ENCODE data around the gene PDXDC1.
A peak's percentile ranks its signal among the peaks of the same experiment; 100 is the strongest.
"Not testable (repeated sequence)": the region's sequence is repeated elsewhere in the genome, so short reads cannot be mapped to it uniquely, and the experiment has no call there.

Gene PDXDC1, protein sequence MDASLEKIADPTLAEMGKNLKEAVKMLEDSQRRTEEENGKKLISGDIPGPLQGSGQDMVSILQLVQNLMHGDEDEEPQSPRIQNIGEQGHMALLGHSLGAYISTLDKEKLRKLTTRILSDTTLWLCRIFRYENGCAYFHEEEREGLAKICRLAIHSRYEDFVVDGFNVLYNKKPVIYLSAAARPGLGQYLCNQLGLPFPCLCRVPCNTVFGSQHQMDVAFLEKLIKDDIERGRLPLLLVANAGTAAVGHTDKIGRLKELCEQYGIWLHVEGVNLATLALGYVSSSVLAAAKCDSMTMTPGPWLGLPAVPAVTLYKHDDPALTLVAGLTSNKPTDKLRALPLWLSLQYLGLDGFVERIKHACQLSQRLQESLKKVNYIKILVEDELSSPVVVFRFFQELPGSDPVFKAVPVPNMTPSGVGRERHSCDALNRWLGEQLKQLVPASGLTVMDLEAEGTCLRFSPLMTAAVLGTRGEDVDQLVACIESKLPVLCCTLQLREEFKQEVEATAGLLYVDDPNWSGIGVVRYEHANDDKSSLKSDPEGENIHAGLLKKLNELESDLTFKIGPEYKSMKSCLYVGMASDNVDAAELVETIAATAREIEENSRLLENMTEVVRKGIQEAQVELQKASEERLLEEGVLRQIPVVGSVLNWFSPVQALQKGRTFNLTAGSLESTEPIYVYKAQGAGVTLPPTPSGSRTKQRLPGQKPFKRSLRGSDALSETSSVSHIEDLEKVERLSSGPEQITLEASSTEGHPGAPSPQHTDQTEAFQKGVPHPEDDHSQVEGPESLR

DNA sequence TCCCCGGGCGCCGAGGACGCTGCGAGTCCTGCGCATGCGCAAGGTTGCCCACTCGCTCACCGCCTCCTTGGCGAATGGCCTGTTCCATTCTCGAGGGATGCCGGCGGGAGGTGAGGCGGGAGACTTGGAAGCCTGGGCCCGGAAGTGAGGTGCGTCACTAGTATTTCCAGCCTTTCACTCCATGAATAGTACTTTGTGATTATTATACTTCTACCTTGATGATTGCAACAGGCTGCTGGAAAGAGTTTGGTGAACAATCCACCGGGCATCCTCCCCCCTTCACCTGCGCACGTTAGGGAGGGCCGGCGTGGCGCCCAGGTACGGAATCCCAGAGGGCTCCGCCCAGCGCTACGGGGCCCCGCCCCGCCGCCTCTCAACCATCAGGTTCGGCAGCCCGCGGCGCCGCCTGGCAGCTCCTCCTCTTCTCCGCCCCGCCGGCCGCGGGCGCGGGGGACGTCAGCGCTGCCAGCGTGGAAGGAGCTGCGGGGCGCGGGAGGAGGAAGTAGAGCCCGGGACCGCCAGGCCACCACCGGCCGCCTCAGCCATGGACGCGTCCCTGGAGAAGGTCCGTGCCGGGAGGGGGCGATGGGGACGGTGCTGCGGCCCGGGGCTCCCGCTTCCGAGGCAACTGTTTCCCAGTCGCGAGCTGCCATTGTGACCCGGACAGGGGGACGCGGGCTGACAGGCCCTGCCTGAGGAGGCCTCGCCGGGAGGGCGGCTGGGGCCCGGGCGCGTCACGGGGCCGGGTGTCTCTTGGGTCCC, at the start of gene PDXDC1:
PDXDC1 (plus strand) TSS at position 371 of the 762 bp plus-strand sequence; CDS start at position 545, 174 bp downstream.
- Histone ChIP-seq H3K4me3 (ENCODE audit: low read length in 2 of 2) (peak within 1 kb of the TSS; percentile 77 to 99), H3K4me1 (ENCODE audit: control insufficient read depth in 2 of 2, insufficient read depth in 2 of 2, low read length in 2 of 2) (peaks cover 21 to 26% of the 10 kb centered on the region in 2 donors), H3K9ac (ENCODE audit: low read depth in 1 of 2, low read length in 2 of 2) (peak within 1 kb of the TSS; percentile 88 to 96), H3K27ac (ENCODE audit: low read depth in 2 of 2, low read length in 2 of 2) (peak within 1 kb of the TSS; percentile 97 to 98)
- not testable (repeated sequence) for H3K27me3 ChIP-seq (ENCODE audit: control insufficient read depth in 2 of 2, insufficient read depth in 2 of 2, low read length in 2 of 2); H3K9me3 ChIP-seq (ENCODE audit: control insufficient read depth in 2 of 2, low read length in 2 of 2); H3K36me3 ChIP-seq (ENCODE audit: control insufficient read depth in 2 of 2, insufficient read depth in 2 of 2, low read length in 2 of 2)

DNA sequence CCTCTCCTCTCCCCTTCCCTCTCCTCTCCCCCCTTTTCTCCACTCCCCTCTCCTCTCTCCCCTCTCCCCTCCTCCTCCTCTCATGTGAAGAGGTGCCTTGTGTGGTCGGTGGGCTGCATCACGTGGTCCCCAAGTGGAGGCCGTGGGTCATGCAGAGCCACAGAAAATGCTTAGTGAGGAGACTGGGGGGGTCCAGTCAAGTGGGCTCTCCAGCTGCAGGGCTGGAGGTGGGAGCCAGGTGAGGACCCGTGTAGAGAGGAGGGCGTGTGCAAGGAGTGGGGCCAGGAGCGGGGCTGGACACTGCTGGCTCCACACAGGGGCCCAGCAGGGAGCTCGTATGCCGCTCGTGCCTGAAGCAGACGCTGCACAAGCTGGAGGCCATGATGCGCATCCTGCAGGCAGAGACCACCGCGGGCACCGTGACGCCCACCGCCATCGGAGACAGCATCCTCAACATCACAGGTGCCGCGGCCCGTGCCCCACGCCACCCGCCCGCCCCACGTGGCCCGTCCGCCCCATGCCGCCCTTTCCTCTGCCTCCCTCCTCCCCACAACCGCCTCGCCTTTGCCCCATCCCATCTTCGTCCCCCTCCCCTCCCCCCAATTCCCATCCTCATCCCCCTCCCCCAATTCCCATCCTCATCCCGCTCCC, 46.6 kb upstream of the PDXDC1 start:
- H3K4me3 ChIP-seq (ENCODE audit: low read length in 2 of 2); H3K27ac ChIP-seq (ENCODE audit: low read depth in 2 of 2, low read length in 2 of 2); H3K9me3 ChIP-seq (ENCODE audit: control insufficient read depth in 2 of 2, low read length in 2 of 2); H3K27me3 ChIP-seq (ENCODE audit: control insufficient read depth in 2 of 2, insufficient read depth in 2 of 2, low read length in 2 of 2); H3K36me3 ChIP-seq (ENCODE audit: control insufficient read depth in 2 of 2, insufficient read depth in 2 of 2, low read length in 2 of 2); H3K9ac ChIP-seq (ENCODE audit: low read depth in 1 of 2, low read length in 2 of 2); H3K4me1 ChIP-seq (ENCODE audit: control insufficient read depth in 2 of 2, insufficient read depth in 2 of 2, low read length in 2 of 2): not testable (repeated sequence)

DNA sequence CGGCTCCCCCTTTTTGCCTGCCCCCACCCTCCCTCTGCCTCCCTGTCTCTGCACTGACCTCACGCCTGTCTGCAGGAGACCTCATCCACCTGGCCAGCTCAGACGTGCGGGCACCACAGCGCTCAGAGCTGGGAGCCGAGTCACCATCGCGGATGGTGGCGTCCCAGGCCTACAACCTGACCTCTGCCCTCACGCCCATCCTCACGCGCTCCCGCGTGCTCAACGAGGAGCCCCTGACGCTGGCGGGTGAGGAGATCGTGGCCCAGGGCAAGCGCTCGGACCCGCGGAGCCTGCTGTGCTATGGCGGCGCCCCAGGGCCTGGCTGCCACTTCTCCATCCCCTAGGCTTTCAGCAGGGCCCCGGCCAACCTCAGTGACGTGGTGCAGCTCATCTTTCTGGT, 45.6 kb upstream of the PDXDC1 start:
- H3K9me3 ChIP-seq (ENCODE audit: control insufficient read depth in 2 of 2, low read length in 2 of 2); H3K9ac ChIP-seq (ENCODE audit: low read depth in 1 of 2, low read length in 2 of 2); H3K4me3 ChIP-seq (ENCODE audit: low read length in 2 of 2); H3K27ac ChIP-seq (ENCODE audit: low read depth in 2 of 2, low read length in 2 of 2); H3K36me3 ChIP-seq (ENCODE audit: control insufficient read depth in 2 of 2, insufficient read depth in 2 of 2, low read length in 2 of 2); H3K4me1 ChIP-seq (ENCODE audit: control insufficient read depth in 2 of 2, insufficient read depth in 2 of 2, low read length in 2 of 2); H3K27me3 ChIP-seq (ENCODE audit: control insufficient read depth in 2 of 2, insufficient read depth in 2 of 2, low read length in 2 of 2): not testable (repeated sequence)

DNA sequence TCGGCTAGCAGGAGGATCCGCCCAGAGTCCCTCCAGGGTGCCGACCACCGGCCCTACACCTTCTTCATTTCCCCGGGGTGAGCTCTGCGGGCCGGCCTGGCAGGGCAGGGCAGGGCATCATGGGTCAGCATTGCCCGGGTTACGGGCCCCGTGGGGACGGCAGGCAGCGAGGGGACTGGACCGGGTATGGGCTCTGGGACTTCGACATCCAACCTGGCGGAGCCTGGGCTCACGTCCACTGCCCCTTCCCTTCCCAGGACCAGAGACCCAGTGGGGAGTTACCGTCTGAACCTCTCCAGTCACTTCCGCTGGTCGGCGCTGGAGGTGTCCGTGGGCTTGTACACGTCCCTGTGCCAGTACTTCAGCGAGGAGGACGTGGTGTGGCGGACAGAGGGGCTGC, 44.6 kb upstream of the PDXDC1 start:
- H3K27me3 ChIP-seq (ENCODE audit: control insufficient read depth in 2 of 2, insufficient read depth in 2 of 2, low read length in 2 of 2); H3K9ac ChIP-seq (ENCODE audit: low read depth in 1 of 2, low read length in 2 of 2); H3K9me3 ChIP-seq (ENCODE audit: control insufficient read depth in 2 of 2, low read length in 2 of 2); H3K27ac ChIP-seq (ENCODE audit: low read depth in 2 of 2, low read length in 2 of 2); H3K4me3 ChIP-seq (ENCODE audit: low read length in 2 of 2); H3K4me1 ChIP-seq (ENCODE audit: control insufficient read depth in 2 of 2, insufficient read depth in 2 of 2, low read length in 2 of 2); H3K36me3 ChIP-seq (ENCODE audit: control insufficient read depth in 2 of 2, insufficient read depth in 2 of 2, low read length in 2 of 2): not testable (repeated sequence)

DNA sequence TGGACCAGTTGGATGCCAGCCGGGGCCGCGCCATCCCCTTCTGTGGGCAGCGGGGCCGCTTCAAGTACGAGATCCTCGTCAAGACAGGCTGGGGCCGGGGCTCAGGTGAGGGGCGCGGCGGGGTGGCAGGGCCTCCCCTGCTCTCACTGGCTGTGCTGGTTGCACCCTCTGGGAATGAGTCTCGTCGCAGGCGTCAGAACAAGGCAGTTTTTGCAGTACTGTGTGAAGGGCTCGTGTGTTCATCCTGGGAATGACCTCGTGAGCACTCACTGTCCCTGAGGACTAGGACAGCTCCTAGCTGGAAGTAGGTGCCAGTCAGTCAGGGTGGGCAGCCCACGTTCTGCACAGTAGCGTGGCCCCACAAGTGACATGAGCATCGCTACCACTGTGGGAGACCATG, 43.9 kb upstream of the PDXDC1 start:
- not testable (repeated sequence) for H3K4me3 ChIP-seq (ENCODE audit: low read length in 2 of 2); H3K27ac ChIP-seq (ENCODE audit: low read depth in 2 of 2, low read length in 2 of 2); H3K36me3 ChIP-seq (ENCODE audit: control insufficient read depth in 2 of 2, insufficient read depth in 2 of 2, low read length in 2 of 2); H3K9ac ChIP-seq (ENCODE audit: low read depth in 1 of 2, low read length in 2 of 2); H3K4me1 ChIP-seq (ENCODE audit: control insufficient read depth in 2 of 2, insufficient read depth in 2 of 2, low read length in 2 of 2); H3K9me3 ChIP-seq (ENCODE audit: control insufficient read depth in 2 of 2, low read length in 2 of 2); H3K27me3 ChIP-seq (ENCODE audit: control insufficient read depth in 2 of 2, insufficient read depth in 2 of 2, low read length in 2 of 2)

DNA sequence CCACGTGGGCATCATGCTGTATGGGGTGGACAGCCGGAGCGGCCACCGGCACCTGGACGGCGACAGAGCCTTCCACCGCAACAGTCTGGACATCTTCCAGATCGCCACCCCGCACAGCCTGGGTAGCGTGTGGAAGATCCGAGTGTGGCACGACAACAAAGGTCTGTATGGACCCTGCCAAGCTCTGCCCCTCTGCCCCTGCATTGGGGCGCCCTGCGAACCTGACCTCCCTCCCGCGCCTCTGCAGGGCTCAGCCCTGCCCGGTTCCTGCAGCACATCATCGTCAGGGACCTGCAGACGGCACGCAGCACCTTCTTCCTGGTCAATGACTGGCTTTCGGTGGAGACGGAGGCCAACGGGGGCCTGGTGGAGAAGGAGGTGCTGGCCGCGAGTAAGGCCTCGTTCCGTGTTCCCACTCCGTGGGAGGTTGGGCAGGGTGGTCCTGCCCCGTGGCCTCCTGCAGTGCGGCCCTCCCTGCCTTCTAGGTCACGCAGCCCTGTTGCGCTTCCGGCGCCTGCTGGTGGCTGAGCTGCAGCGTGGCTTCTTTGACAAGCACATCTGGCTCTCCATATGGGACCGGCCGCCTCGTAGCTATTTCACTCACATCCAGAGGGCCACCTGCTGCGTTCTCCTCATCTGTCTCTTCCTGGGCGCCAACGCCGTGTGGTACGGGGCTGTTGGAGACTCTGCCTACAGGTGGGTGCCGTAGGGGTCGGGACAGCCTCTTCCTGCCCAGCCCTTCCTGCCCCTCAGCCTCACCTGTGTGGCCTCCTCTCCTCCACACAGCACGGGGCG, 42.0 kb upstream of the PDXDC1 start:
- H3K9ac ChIP-seq (ENCODE audit: low read depth in 1 of 2, low read length in 2 of 2); H3K27ac ChIP-seq (ENCODE audit: low read depth in 2 of 2, low read length in 2 of 2); H3K4me3 ChIP-seq (ENCODE audit: low read length in 2 of 2); H3K9me3 ChIP-seq (ENCODE audit: control insufficient read depth in 2 of 2, low read length in 2 of 2); H3K4me1 ChIP-seq (ENCODE audit: control insufficient read depth in 2 of 2, insufficient read depth in 2 of 2, low read length in 2 of 2); H3K27me3 ChIP-seq (ENCODE audit: control insufficient read depth in 2 of 2, insufficient read depth in 2 of 2, low read length in 2 of 2); H3K36me3 ChIP-seq (ENCODE audit: control insufficient read depth in 2 of 2, insufficient read depth in 2 of 2, low read length in 2 of 2): not testable (repeated sequence)

DNA sequence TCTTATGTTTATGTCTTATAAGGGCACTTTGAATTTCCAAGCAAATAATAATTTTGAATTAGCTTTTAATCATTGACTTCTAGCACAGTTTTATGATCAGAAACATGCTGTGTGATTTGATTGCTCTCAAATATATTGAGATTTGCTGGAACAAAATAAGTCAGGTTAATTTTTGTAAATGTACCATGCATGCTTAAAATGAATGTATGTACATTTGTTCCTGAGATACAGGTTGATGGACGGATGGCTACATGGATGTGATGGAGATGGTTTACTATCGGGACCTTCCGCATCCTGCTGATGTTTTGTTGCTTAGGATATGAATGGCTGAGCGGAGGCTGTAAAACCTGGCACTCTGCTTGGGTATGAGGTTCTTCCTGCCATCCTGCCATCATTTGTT, 37.7 kb upstream of the PDXDC1 start, which contains the start of gene NPIPA1:
NPIPA1 (plus strand) TSS at position 301 of the 400 bp plus-strand sequence; CDS start at position 301, 0 bp downstream.
- H3K4me1 ChIP-seq (ENCODE audit: control insufficient read depth in 2 of 2, insufficient read depth in 2 of 2, low read length in 2 of 2); H3K4me3 ChIP-seq (ENCODE audit: low read length in 2 of 2); H3K27ac ChIP-seq (ENCODE audit: low read depth in 2 of 2, low read length in 2 of 2); H3K27me3 ChIP-seq (ENCODE audit: control insufficient read depth in 2 of 2, insufficient read depth in 2 of 2, low read length in 2 of 2); H3K9ac ChIP-seq (ENCODE audit: low read depth in 1 of 2, low read length in 2 of 2); H3K36me3 ChIP-seq (ENCODE audit: control insufficient read depth in 2 of 2, insufficient read depth in 2 of 2, low read length in 2 of 2); H3K9me3 ChIP-seq (ENCODE audit: control insufficient read depth in 2 of 2, low read length in 2 of 2): not testable (repeated sequence)

DNA sequence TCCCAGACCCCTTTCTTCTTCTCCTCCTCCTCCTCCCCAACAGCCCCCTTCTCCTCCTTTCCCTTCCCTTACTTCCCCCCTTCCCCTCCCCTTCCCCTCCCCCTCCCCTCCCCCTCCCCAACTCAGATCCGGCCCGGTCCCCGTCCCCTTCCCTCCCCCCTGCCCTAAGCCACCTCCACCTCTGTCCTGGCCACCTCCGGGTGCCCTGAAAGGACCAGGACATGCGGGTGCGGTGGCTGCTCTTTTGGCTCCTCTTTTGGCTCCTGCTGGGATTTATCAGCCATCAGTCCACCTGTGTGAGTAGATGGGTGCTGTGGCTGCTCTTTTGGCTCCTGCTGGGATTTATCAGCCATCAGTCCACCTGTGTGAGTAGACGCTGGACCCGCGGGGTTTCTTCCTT, 36.8 kb upstream of the PDXDC1 start:
- not testable (repeated sequence) for H3K9me3 ChIP-seq (ENCODE audit: control insufficient read depth in 2 of 2, low read length in 2 of 2); H3K4me1 ChIP-seq (ENCODE audit: control insufficient read depth in 2 of 2, insufficient read depth in 2 of 2, low read length in 2 of 2); H3K4me3 ChIP-seq (ENCODE audit: low read length in 2 of 2)

DNA sequence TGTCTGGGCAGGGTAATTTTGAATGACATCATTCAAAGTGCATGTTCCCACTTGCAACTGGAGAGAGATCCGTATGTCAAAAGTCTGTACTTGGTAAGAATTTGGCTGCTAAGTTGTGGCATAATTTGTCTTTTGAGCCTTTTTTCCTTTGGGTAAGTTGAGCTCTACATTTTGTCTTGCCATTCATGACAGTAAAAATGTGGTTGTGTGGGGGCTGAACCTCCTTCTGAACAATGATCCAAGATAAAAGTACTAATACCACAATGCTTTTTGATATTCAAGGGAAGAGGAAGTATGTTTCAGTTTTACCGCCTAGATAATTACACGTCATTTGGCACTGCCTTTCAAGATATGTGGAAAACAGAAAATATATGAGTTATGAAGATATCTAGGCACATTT, 32.1 kb upstream of the PDXDC1 start:
- not testable (repeated sequence) for H3K9me3 ChIP-seq (ENCODE audit: control insufficient read depth in 2 of 2, low read length in 2 of 2); H3K4me3 ChIP-seq (ENCODE audit: low read length in 2 of 2); H3K4me1 ChIP-seq (ENCODE audit: control insufficient read depth in 2 of 2, insufficient read depth in 2 of 2, low read length in 2 of 2); H3K27me3 ChIP-seq (ENCODE audit: control insufficient read depth in 2 of 2, insufficient read depth in 2 of 2, low read length in 2 of 2); H3K27ac ChIP-seq (ENCODE audit: low read depth in 2 of 2, low read length in 2 of 2); H3K9ac ChIP-seq (ENCODE audit: low read depth in 1 of 2, low read length in 2 of 2); H3K36me3 ChIP-seq (ENCODE audit: control insufficient read depth in 2 of 2, insufficient read depth in 2 of 2, low read length in 2 of 2)

More for the DNA sequence above, 36.8 kb upstream of the PDXDC1 start:
- not testable (repeated sequence) for H3K9ac ChIP-seq (ENCODE audit: low read depth in 1 of 2, low read length in 2 of 2); H3K27ac ChIP-seq (ENCODE audit: low read depth in 2 of 2, low read length in 2 of 2); H3K36me3 ChIP-seq (ENCODE audit: control insufficient read depth in 2 of 2, insufficient read depth in 2 of 2, low read length in 2 of 2); H3K27me3 ChIP-seq (ENCODE audit: control insufficient read depth in 2 of 2, insufficient read depth in 2 of 2, low read length in 2 of 2)
